Esophagus muscularis mucosa (tissue), 4 donors: ENCODE measurements around the gene BCL11A. TPM values are rescaled to one million over a fixed set of nuclear protein-coding genes. Genes with fewer than 3 reads are reported as not detected.

Source experiments
- DNase-seq: peaks from one replicate; pipeline ENCODE4 v3.0.0-alpha.2; 2017; ENCODE audit errors: extremely low spot score
- H3K27ac ChIP-seq, 4 donors: fragments of 200-600 bp; sonication (generic); replicated peaks in 1 of 4; 1 replicate in 3 of 4; 2 replicates in 1 of 4; pipeline ENCODE4 v1.5.1; 2016 to 2019; ENCODE audit warnings: mild to moderate bottlenecking in 1 of 4
- H3K27me3 ChIP-seq, 4 donors: fragments of 200-600 bp; sonication (generic); one replicate each; pipeline versions ENCODE4 v1.5.1 to v1.6.0; 2016 to 2019
- H3K36me3 ChIP-seq, 4 donors: fragments of 200-600 bp; sonication (generic); one replicate each; pipeline ENCODE4 v1.5.1; 2016 to 2019
- H3K4me1 ChIP-seq, 4 donors: fragments of 200-600 bp; sonication (generic); one replicate each; pipeline ENCODE4 v1.5.1; 2016 to 2019
- H3K4me3 ChIP-seq, 4 donors: fragments of 200-600 bp; sonication (generic); 1 replicate in 2 of 4; 2 replicates in 2 of 4; pipeline ENCODE4 v1.5.1; 2016 to 2019; ENCODE audit warnings: mild to moderate bottlenecking in 4 of 4, moderate library complexity in 1 of 4
- H3K9me3 ChIP-seq, 4 donors: fragments of 200-600 bp; sonication (generic); 1 replicate in 3 of 4; 2 replicates in 1 of 4; pipeline ENCODE4 v1.5.1; 2016 to 2019
- CTCF ChIP-seq, 3 experiments: fragments of 200-600 bp in 2 of 3; fragments of 450-650 bp in 1 of 3; sonication (generic) in 2 of 3; IDR thresholded peaks; one replicate each; pipeline ENCODE4 v1.5.1; 2017 to 2019; ENCODE audit warnings: antibody characterized with exemption in 3 of 3, mild to moderate bottlenecking in 2 of 3, moderate library complexity in 1 of 3
- EP300 ChIP-seq: sonication (generic); formaldehyde crosslinking; IDR thresholded peaks from one replicate; pipeline ENCODE4 v1.6.1; 2017; ENCODE audit warnings: antibody characterized with exemption
- POLR2A ChIP-seq: fragments of 450-650 bp; IDR thresholded peaks from one replicate; pipeline ENCODE4 v1.6.1; 2017; ENCODE audit warnings: antibody characterized with exemption, moderate library complexity, mild to moderate bottlenecking, low read depth
- POLR2AphosphoS5 ChIP-seq, 2 donors: sonication (generic); formaldehyde crosslinking; IDR thresholded peaks; one replicate each; pipeline ENCODE4 v1.6.1; 2017; ENCODE audit warnings: antibody characterized with exemption in 2 of 2
- WGBS: methylation state at CpG from one replicate; pipeline ENCODE4 v1.1.5; 2018; 5-methylcytosine and 5-hydroxymethylcytosine counted together
- intact Hi-C: fragments of 100-400 bp; cut with DNase I; formaldehyde crosslinking; loops from one replicate; pipeline ENCODE4 v1.15.1; 2023
- total RNA-seq, 4 donors: library from RNA; depleted of rRNA; stranded (reverse); fragments of >200 nt; gene quantifications; one replicate each; pipeline versions ENCODE4 v1.1.0 to v1.2.1, GENCODE V29; 2016

BCL11A gene
- total RNA-seq, 4 donors from 2014 or later: 3.5 to 11.3 (median 4.7) TPM

- no peak for DNase-seq
- Histone ChIP-seq H3K36me3 (no peaks in the 10 kb centered on the region), H3K4me1 (peaks cover 0 to 18% (median 6%) of the 10 kb centered on the region in 4 donors), H3K9me3 (no peaks in the 10 kb centered on the region), H3K27ac (no peak overlapping the region), H3K27me3 (no peaks in the 10 kb centered on the region), H3K4me3 (no peak overlapping the region)
- TF ChIP-seq POLR2A (no peak), POLR2AphosphoS5 (IDR thresholded peaks at IDR 0.05) (no peak), EP300 (no peak), CTCF (IDR thresholded peaks at IDR 0.05) (no peak)
- intact Hi-C loops: no loop called here
- WGBS: 87% methylated on average over 3 of the region's 3 CpGs
Observed at GRCh38 chr2:60486551-60486950, 66.9 kb downstream of the BCL11A start.

- Histone ChIP-seq H3K36me3 (no peaks in the 10 kb centered on the region), H3K4me1 (peaks cover 0 to 19% (median 6%) of the 10 kb centered on the region in 4 donors), H3K4me3 (no peak overlapping the region), H3K27ac (no peak overlapping the region), H3K27me3 (no peaks in the 10 kb centered on the region), H3K9me3 (no peaks in the 10 kb centered on the region)
- TF ChIP-seq POLR2A: no peak
- no peak for TF ChIP-seq POLR2AphosphoS5 (IDR thresholded peaks at IDR 0.05)
- no peak for TF ChIP-seq EP300
- DNase-seq: no peak
- 75% methylated on average over 1 of the region's 1 CpG for WGBS
- intact Hi-C loops: no loop called here
Observed at GRCh38 chr2:60486067-60486466, 67.4 kb downstream of the BCL11A start.

GRCh38 chr2:60485550-60485949 lies 67.9 kb downstream of the BCL11A start:
- no peak for DNase-seq
- H3K36me3 ChIP-seq: no peaks in the 10 kb centered on the region
- intact Hi-C loops: no loop called here
- no peak overlapping the region for H3K4me3 ChIP-seq
- TF ChIP-seq CTCF (IDR thresholded peaks at IDR 0.05) (no peak), EP300 (no peak), POLR2AphosphoS5 (IDR thresholded peaks at IDR 0.05) (no peak), POLR2A (no peak)
- no peaks in the 10 kb centered on the region for H3K9me3 ChIP-seq
- H3K27ac ChIP-seq: no peak overlapping the region
- H3K27me3 ChIP-seq: no peaks in the 10 kb centered on the region
- peaks cover 0 to 19% (median 6%) of the 10 kb centered on the region in 4 donors for H3K4me1 ChIP-seq
- WGBS: 57% methylated on average over 5 of the region's 5 CpGs

GRCh38 chr2:60485055-60485454 lies 68.4 kb downstream of the BCL11A start:
- no peak overlapping the region for H3K4me3 ChIP-seq
- no peaks in the 10 kb centered on the region for H3K36me3 ChIP-seq
- intact Hi-C loops: no loop called here
- no peak for DNase-seq
- H3K27ac ChIP-seq: no peak overlapping the region
- no peaks in the 10 kb centered on the region for H3K27me3 ChIP-seq
- H3K9me3 ChIP-seq: no peaks in the 10 kb centered on the region
- TF ChIP-seq EP300 (no peak), CTCF (IDR thresholded peaks at IDR 0.05) (no peak), POLR2AphosphoS5 (IDR thresholded peaks at IDR 0.05) (no peak), POLR2A (no peak)
- H3K4me1 ChIP-seq: peaks cover 0 to 19% (median 6%) of the 10 kb centered on the region in 4 donors
- 92% methylated on average over 4 of the region's 4 CpGs for WGBS

- Histone ChIP-seq H3K27me3 (no peaks in the 10 kb centered on the region), H3K27ac (no peak overlapping the region), H3K4me1 (peaks cover 0 to 19% (median 6%) of the 10 kb centered on the region in 4 donors), H3K9me3 (no peaks in the 10 kb centered on the region), H3K36me3 (no peaks in the 10 kb centered on the region), H3K4me3 (no peak overlapping the region)
- no peak for DNase-seq
- TF ChIP-seq POLR2A (no peak), EP300 (no peak), POLR2AphosphoS5 (IDR thresholded peaks at IDR 0.05) (no peak), CTCF (IDR thresholded peaks at IDR 0.05) (no peak)
- intact Hi-C loops: no loop called here
- 51% methylated on average over 7 of the region's 7 CpGs for WGBS
Observed at GRCh38 chr2:60484133-60484645, 69.3 kb downstream of the BCL11A start.
